AG08396 (cell line): ENCODE measurements around the gene TBCE.
"Not testable (repeated sequence)": the region's sequence is repeated elsewhere in the genome, so short reads cannot be mapped to it uniquely, and the experiment has no call there.

Experiments used
- DNase-seq: peaks from one replicate; pipeline ENCODE4 v3.0.0; 2012; ENCODE audit warnings: low spot score, mixed read lengths

TBCE gene

DNA sequence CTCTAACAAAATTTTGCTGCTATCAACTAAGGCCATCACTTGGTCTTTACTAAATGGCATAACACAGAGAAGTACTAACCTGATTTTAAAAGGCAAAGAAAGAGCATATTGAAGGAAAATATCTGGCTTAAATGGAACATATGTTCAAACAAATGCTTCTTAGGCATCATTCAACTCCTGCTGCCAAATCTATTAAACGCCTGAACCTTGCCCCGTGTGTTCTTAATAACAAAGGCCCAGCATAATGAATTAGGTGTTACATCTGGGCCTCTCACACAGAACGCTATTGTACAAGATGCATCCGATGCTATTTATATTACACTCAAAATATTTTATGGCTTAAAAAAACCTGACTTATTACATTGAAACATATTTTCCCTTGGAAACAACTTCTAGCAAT lies 88.6 kb downstream of the TBCE start:
- no peak for DNase-seq

DNA sequence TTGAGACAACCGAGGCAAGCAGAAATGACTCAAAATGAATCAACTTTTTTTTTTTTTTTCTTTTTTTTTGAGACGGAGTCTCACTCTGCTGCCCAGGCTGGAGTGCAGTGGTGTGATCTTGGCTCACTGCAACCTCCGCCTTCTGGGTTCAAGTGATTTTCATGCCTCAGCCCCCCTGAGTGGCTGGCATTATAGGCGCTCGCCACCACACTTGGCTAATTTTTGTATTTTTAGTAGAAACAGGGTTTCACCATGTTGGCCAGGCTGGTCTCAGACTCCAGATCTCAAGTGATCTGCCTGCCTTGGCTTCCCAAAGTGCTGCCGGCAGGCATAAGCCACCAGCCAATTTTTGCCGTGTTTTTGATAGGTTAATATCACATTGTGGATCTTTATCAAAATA lies 90.6 kb downstream of the TBCE start:
- not testable (repeated sequence) for DNase-seq

DNA sequence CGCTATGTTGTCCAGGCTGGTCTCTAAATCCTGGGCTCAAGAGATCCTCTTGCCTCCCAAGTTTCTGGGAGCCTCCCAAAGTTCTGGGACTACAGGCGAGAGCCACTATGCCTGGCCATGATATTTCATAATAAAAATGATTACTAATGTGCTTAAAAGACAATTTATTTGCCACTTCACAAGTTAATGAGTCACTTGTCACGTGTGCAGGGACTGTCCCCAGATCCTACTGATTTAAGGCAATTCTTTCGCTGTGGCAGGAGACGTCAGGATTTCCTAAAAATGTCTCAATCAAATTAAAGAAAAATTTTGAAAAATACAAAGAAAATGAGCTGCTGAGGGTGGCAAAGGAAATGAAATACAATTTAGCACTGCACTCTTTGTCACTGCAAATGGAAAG lies 93.5 kb downstream of the TBCE start:
- no peak for DNase-seq

DNA sequence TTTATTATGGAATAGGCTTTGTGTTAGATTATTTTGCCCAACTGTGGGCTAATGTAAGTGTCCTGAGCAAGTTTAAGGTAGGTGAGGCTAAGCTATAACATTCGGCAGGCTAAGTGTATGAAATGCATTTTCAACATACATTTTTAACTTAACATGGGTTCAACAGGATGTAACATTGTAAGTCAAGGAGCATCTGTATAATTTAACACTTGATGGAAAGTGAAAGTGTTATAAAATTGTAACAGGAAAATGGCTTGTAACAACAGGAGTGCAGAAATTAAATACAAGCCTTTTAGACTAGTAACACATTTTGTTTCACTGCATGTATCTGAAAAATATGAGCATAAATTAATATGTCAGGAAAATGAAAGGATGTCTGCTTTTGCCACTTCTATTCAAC lies 94.7 kb downstream of the TBCE start:
- no peak for DNase-seq

DNA sequence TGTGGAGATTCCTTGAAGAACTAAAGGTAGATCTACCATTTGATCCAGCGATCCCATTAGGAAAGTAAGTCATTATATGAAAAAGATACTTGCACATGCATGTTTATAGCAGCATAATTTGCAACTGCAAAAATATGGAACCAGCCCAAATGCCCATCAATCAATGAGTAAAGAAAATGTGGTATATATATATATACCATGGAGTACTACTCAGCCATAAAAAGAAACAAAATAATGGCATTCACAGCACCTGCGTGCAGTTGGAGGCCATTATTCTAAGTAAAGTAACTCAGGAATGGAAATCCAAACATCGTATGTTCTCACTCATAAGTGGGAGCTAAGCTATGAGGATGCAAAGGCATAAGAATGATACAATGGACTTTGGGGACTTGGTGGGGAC lies 95.6 kb downstream of the TBCE start:
- DNase-seq = not testable (repeated sequence)

GRCh38 chr1:235465066-235465465 lies 97.8 kb downstream of the TBCE start:
- no peak for DNase-seq

GRCh38 chr1:235468004-235468403 lies 100.8 kb downstream of the TBCE start:
- DNase-seq = no peak

DNA sequence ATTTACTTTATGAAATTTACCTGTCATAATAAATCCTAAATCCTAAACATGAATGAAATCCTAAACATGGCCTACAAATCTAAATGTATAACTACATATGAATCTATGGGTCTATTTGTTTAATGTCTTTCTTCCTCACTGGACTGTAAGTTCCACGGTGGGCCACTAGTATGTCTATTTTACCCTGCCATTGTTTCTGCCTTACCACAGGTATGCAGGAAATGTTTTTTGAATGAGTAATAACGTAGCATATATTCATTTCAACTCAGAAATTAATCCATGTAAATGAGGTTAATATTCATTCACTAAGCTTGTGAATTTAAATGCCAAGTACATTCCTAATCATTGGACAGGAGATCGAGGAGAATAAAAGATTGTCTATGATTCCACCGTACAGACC lies 101.7 kb downstream of the TBCE start:
- DNase-seq = peak; percentile 8

DNA sequence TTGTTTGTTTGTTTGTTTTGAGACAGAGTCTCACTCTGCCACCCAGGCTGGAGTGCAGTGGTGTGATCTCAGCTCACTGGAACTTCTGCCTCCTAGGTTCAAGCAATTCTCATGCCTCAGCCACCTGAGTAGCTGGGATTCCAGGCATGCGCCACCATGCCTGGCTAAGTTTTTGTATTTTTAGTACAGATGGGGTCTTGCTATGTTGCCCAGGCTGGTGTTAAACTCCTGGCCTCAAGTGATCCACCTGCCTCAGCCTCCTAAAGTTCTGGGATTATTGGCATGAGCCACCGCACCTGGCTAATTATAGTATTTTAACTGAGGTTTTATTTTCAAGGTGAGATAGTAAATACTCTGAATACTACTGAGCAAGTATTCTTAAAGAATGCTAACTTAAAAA lies 102.7 kb downstream of the TBCE start:
- not testable (repeated sequence) for DNase-seq

GRCh38 chr1:235470741-235471439 lies 103.7 kb downstream of the TBCE start:
- no peak for DNase-seq

GRCh38 chr1:235473806-235474205 lies 106.6 kb downstream of the TBCE start:
- peak; percentile 5 for DNase-seq

DNA sequence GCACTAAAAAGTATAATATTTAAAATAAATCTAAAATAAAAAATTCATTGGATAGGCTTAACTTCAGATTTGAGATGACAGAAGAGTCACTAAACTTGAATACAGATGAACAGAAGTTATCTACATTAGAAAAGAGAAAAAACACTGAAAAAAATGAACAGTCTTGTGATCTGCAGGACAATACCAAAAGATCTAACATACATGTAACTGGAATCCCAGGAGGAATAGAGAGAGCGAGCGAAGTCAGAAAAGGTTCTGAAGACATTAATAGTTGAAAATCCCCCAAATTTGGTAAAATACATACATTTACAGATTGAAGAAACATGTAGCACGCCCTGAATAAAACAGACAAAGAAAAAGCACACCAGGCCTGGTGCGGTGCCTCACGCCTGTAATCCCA lies 115.9 kb downstream of the TBCE start:
- DNase-seq = no peak

GRCh38 chr1:235485558-235485957 lies 118.3 kb downstream of the TBCE start:
- DNase-seq = no peak

DNA sequence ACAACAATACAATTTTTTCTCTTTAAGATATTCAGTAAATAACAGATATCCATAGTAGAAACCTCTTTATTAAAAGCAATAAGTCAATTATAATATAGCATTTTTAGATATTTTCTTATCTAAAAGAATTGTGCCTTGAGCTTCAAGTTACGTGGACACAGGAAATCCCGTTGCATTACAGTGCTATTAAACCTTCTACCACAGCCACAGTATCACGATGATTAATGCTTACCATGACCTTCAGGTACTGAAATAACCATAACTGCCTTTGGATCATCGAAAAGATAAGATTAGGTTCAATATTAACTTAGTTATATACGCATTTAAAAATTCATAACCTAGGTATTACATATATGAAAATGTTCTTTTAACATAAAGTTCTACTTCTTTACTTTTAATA lies 119.1 kb downstream of the TBCE start:
- DNase-seq = no peak

- no peak for DNase-seq
Observed at GRCh38 chr1:235491644-235492043, 124.4 kb downstream of the TBCE start.

GRCh38 chr1:235494531-235494930 lies 127.3 kb downstream of the TBCE start:
- no peak for DNase-seq

DNA sequence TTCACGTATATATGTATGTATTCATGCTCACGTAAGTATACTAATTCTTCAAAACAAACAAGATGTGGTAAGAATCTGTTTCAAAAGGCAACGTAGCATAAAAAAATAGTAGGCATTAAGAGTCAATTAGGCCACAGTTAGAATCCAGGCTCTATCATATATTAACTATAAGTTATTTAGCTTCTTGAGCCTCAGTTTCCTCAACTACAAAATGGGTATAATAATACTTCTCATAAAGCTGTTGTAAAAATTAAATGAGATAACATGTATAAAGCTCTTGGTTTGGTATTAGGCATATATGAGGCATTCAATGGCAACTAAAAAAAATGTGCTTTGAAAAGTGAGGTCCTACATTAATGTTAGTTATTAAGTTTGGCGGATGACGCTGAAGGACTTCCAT lies 127.8 kb downstream of the TBCE start:
- DNase-seq = no peak

GRCh38 chr1:235495551-235495950 lies 128.3 kb downstream of the TBCE start:
- no peak for DNase-seq

DNA sequence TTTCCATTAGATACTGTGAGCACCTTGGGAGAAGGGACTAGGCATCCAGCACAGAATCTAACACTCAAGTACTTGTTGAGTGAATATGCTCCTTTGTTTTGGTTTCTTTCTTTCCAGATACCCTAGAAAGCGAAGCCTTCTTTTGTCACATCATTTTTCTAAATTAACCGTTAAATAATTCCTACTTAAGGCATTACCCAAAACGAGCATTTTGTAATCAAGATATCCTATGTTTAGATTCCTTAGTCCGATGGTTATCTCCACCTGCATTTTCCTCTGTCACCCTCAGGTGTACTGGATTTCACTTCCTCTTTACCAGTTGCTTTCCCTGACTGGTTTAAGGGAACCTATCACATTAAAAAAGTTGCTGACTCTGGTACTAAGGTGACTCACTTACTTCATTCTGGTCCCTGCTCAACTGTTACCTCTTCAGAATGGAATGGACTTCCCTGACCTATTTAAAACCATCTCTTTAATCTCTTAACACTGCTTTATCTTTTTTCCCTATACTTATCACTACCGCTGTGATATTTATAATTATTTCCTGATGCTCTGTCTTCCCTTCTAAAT lies 133.8 kb downstream of the TBCE start:
- peak; percentile 18 for DNase-seq
